Uterus (tissue), 2 donors: Measurements from ENCODE around the gene ARHGEF25.

Source experiments
- CTCF ChIP-seq, 4 experiments: fragments of 200-600 bp in 2 of 4; fragments of 450-650 bp in 2 of 4; sonication (generic) in 2 of 4; IDR thresholded peaks; one replicate each; pipeline ENCODE4 v1.5.1; 2016 to 2019; ENCODE audit warnings: antibody characterized with exemption in 4 of 4, mild to moderate bottlenecking in 2 of 4, moderate library complexity in 1 of 4
- POLR2A ChIP-seq, 2 donors: fragments of 450-650 bp; IDR thresholded peaks; one replicate each; pipeline ENCODE4 v1.6.1; 2016; ENCODE audit warnings: antibody characterized with exemption in 2 of 2, mild to moderate bottlenecking in 1 of 2, moderate library complexity in 1 of 2

DNA sequence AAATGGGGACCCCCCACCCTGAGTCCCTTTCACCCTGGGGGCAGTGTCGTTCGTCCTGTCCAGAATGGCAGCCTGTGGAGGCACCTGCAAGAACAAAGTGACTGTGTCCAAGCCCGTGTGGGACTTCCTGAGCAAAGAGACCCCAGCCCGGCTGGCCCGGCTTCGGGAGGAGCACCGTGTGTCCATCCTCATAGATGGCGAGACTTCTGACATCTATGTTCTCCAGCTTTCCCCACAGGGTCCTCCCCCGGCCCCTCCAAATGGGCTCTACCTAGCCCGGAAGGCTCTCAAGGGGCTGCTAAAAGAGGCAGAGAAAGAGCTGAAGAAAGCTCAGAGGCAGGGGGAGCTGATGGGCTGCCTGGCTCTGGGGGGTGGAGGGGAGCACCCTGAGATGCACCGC lies 4.4 kb upstream of the ARHGEF25 start:
- TF ChIP-seq CTCF (IDR thresholded peaks at IDR 0.05): no peak
- no peak for TF ChIP-seq POLR2A (IDR thresholded peaks at IDR 0.05)
